PC-9 (cell line): ENCODE measurements around the gene PHOSPHO1. TPM values are rescaled to one million over a fixed set of nuclear protein-coding genes. Genes with fewer than 3 reads are reported as not detected.
A peak's percentile ranks its signal among the peaks of the same experiment; 100 is the strongest.

Source experiments
- BruUV-seq: library from RNA; stranded (reverse); fragments of 400-500 nt; replicated peaks from 2 replicates; lab custom pipeline; 2021; lab: Mats Ljungman, UMichigan
- CTCF ChIA-PET: fragments of 300-600 bp; sonication (Branson Sonifier 250); formaldehyde crosslinking; loops from one replicate; lab custom pipeline; 2022; ENCODE audit warnings: antibody characterized with exemption; lab: Charles Lee
- POLR2A ChIA-PET: fragments of 300-600 bp; sonication (Branson Sonifier 250); formaldehyde crosslinking; loops from one replicate; lab custom pipeline; 2022; ENCODE audit warnings: antibody characterized with exemption; ENCODE audit not compliant: unreplicated experiment; lab: Charles Lee
- DNase-seq, 2 experiments: peaks; one replicate each; pipeline versions ENCODE4 v3.0.0 to v3.0.0-alpha.2; 2015 to 2022; ENCODE audit warnings: mixed read lengths in 1 of 2
- H2AFZ ChIP-seq: fragments of 200-600 bp; sonication (generic); 2 replicates; pipeline ENCODE4 v1.8.1; 2017; ENCODE audit warnings: antibody characterized with exemption
- H3F3A ChIP-seq: fragments of 200-600 bp; sonication (generic); 2 replicates; pipeline ENCODE4 v1.8.1; 2017; ENCODE audit warnings: antibody characterized with exemption, mild to moderate bottlenecking, low read depth; ENCODE audit not compliant: insufficient read depth
- H3K27ac ChIP-seq: fragments of 200-600 bp; sonication (generic); 2 replicates; pipeline ENCODE4 v1.6.1; 2016; ENCODE audit warnings: mixed run types
- H3K27me3 ChIP-seq: fragments of 200-600 bp; sonication (generic); 2 replicates; pipeline ENCODE4 v1.6.1; 2016; ENCODE audit warnings: low read depth, mixed run types; ENCODE audit not compliant: insufficient read depth
- H3K36me3 ChIP-seq: fragments of 200-600 bp; sonication (generic); 2 replicates; pipeline ENCODE4 v1.6.1; 2016; ENCODE audit warnings: low read depth, mixed run types
- H3K4me1 ChIP-seq: fragments of 200-600 bp; sonication (generic); replicated peaks from 2 replicates; pipeline ENCODE4 v1.6.1; 2016; ENCODE audit warnings: mixed run types; ENCODE audit not compliant: insufficient read depth
- H3K4me2 ChIP-seq: fragments of 200-600 bp; sonication (generic); 2 replicates; pipeline ENCODE4 v1.6.1; 2017; ENCODE audit warnings: mixed run types
- H3K4me3 ChIP-seq: fragments of 200-600 bp; sonication (generic); 2 replicates; pipeline ENCODE4 v1.6.1; 2016; ENCODE audit warnings: mixed run types
- H3K79me2 ChIP-seq: fragments of 200-600 bp; sonication (generic); 2 replicates; pipeline ENCODE4 v1.6.1; 2017; ENCODE audit warnings: low read depth, mixed run types
- H3K9me2 ChIP-seq: fragments of 200-600 bp; sonication (generic); 2 replicates; pipeline ENCODE4 v1.8.1; 2017; ENCODE audit warnings: mild to moderate bottlenecking; ENCODE audit not compliant: insufficient read depth
- H3K9me3 ChIP-seq: fragments of 200-600 bp; sonication (generic); 2 replicates; pipeline ENCODE4 v1.8.1; 2016; ENCODE audit warnings: low read depth; ENCODE audit not compliant: insufficient read depth
- H4K20me1 ChIP-seq: fragments of 200-600 bp; sonication (generic); 2 replicates; pipeline ENCODE4 v1.8.1; 2017; ENCODE audit not compliant: insufficient read depth
- EZH2 ChIP-seq: fragments of 200-600 bp; sonication (generic); IDR thresholded peaks from 2 replicates; pipeline ENCODE4 v1.8.0; 2017; ENCODE audit warnings: antibody characterized with exemption, low read depth
- intact Hi-C: fragments of 100-400 bp; cut with micrococcal nuclease; formaldehyde crosslinking; loops from one replicate; pipeline ENCODE4 v1.10.0; 2022; ENCODE audit not compliant: unreplicated experiment
- total RNA-seq: library from RNA; stranded (reverse); gene quantifications from 2 replicates; pipeline ENCODE4 v1.2.3, GENCODE V29; 2021
- TF ChIP-seq, protein P1 (sequence below): fragments of 200-600 bp; sonication (generic); conservative IDR thresholded peaks from 2 replicates; pipeline ENCODE4 v1.6.1; 2017; ENCODE audit warnings: mixed run types, antibody characterized with exemption, mild to moderate bottlenecking, moderate library complexity

Gene PHOSPHO1
- total RNA-seq, 1 experiment from 2014 or later: not detected

GRCh38 chr17:49214676-49215360 lies 15.8 kb downstream of the PHOSPHO1 start:
- ChIA-PET CTCF (no interaction called here), POLR2A (no interaction called here)
- TF ChIP-seq, protein P1, sequence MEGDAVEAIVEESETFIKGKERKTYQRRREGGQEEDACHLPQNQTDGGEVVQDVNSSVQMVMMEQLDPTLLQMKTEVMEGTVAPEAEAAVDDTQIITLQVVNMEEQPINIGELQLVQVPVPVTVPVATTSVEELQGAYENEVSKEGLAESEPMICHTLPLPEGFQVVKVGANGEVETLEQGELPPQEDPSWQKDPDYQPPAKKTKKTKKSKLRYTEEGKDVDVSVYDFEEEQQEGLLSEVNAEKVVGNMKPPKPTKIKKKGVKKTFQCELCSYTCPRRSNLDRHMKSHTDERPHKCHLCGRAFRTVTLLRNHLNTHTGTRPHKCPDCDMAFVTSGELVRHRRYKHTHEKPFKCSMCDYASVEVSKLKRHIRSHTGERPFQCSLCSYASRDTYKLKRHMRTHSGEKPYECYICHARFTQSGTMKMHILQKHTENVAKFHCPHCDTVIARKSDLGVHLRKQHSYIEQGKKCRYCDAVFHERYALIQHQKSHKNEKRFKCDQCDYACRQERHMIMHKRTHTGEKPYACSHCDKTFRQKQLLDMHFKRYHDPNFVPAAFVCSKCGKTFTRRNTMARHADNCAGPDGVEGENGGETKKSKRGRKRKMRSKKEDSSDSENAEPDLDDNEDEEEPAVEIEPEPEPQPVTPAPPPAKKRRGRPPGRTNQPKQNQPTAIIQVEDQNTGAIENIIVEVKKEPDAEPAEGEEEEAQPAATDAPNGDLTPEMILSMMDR: no peak
- no peak for TF ChIP-seq EZH2
- Histone ChIP-seq H3K9me2 (no peaks in the 10 kb centered on the region), H3K36me3 (no peaks in the 10 kb centered on the region), H3K27ac (no peak overlapping the region), H3F3A (no peaks in the 10 kb centered on the region), H3K4me2 (no peak overlapping the region), H3K4me1 (no peaks in the 10 kb centered on the region), H3K9me3 (no peaks in the 10 kb centered on the region), H3K79me2 (no peaks in the 10 kb centered on the region), H3K4me3 (no peak overlapping the region), H3K27me3 (no peaks in the 10 kb centered on the region), H4K20me1 (no peaks in the 10 kb centered on the region), H2AFZ (no peak overlapping the region)
- BruUV-seq: no TSS peak
- DNase-seq: peak in 1 of 2 experiments; percentile 26
- intact Hi-C loops: no loop called here

GRCh38 chr17:49213847-49214246 lies 16.7 kb downstream of the PHOSPHO1 start:
- no peak overlapping the region for H3K4me3 ChIP-seq
- no peak overlapping the region for H3K4me2 ChIP-seq
- no peaks in the 10 kb centered on the region for H3F3A ChIP-seq
- no peak for DNase-seq
- H4K20me1 ChIP-seq: no peaks in the 10 kb centered on the region
- POLR2A ChIA-PET: no interaction called here
- H2AFZ ChIP-seq: no peak overlapping the region
- H3K36me3 ChIP-seq: no peaks in the 10 kb centered on the region
- CTCF ChIA-PET: no interaction called here
- no TSS peak for BruUV-seq
- intact Hi-C loops: no loop called here
- H3K27ac ChIP-seq: no peak overlapping the region
- H3K27me3 ChIP-seq: no peaks in the 10 kb centered on the region
- H3K79me2 ChIP-seq: no peaks in the 10 kb centered on the region
- TF ChIP-seq EZH2: no peak
- TF ChIP-seq, protein P1: no peak
- H3K9me2 ChIP-seq: no peaks in the 10 kb centered on the region
- H3K4me1 ChIP-seq: peaks cover 8% of the 10 kb centered on the region; the same call in 1 of the 2 replicates
- H3K9me3 ChIP-seq: no peaks in the 10 kb centered on the region

DNA sequence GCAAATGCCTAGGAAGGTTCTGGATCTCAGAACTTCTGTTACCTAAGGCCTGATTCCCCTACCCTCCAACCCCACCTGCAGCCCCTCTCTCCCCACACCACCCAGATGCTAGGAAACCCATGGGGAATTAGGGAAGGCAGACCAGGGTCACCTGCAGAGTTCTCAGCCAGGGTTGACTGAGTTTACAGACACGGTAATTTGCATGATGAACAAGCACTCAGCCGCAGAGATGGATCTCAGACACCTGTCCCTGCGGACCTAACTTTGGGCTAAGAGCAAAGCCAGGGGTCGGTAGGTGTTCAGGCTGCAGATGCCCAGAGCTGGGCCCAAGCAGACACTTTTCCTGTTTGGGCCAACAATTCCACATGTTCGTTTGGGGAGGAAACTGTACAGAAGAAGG lies 17.2 kb downstream of the PHOSPHO1 start:
- Histone ChIP-seq H2AFZ (no peak overlapping the region), H3K4me2 (no peak overlapping the region), H3K79me2 (no peaks in the 10 kb centered on the region), H3K4me3 (no peak overlapping the region), H3K9me3 (no peaks in the 10 kb centered on the region), H3K36me3 (no peaks in the 10 kb centered on the region), H3K4me1 (peaks cover 8% of the 10 kb centered on the region; the same call in 1 of the 2 replicates), H3K27ac (no peak overlapping the region), H3F3A (no peaks in the 10 kb centered on the region), H3K27me3 (no peaks in the 10 kb centered on the region), H4K20me1 (no peaks in the 10 kb centered on the region), H3K9me2 (no peaks in the 10 kb centered on the region)
- ChIA-PET POLR2A (no interaction called here), CTCF (no interaction called here)
- intact Hi-C loops: no loop called here
- DNase-seq: no peak
- BruUV-seq: no TSS peak
- TF ChIP-seq, protein P1: no peak
- no peak for TF ChIP-seq EZH2
